GM23338 (cell line): ENCODE data around the gene SPOCK2. TPM values are rescaled to one million over a fixed set of nuclear protein-coding genes. Genes with fewer than 3 reads are reported as not detected.

ENCODE experiments used
- ATAC-seq: fragments of 200-7000 bp; cut with Tn5 transposase; 3 replicates; pipeline ENCODE4 v1.9.1; 2020
- DNase-seq: peaks from one replicate; pipeline ENCODE4 v3.0.0-alpha.2; 2015; ENCODE audit warnings: low spot score
- H2AFZ ChIP-seq: fragments of 200-600 bp; sonication (generic); 2 replicates; pipeline ENCODE4 v1.8.0; 2016; ENCODE audit warnings: antibody characterized with exemption, mild to moderate bottlenecking, moderate library complexity
- H3F3A ChIP-seq: fragments of 200-600 bp; sonication (generic); replicated peaks from 2 replicates; pipeline ENCODE4 v1.8.0; 2017; ENCODE audit warnings: antibody characterized with exemption, mixed run types, low read depth
- H3K27ac ChIP-seq: fragments of 200-600 bp; sonication (generic); 2 replicates; pipeline ENCODE4 v1.6.1; 2016; ENCODE audit warnings: low read depth
- H3K27me3 ChIP-seq: fragments of 200-600 bp; sonication (generic); 2 replicates; pipeline ENCODE4 v1.8.0; 2016; ENCODE audit warnings: mild to moderate bottlenecking, mixed run types, moderate library complexity; ENCODE audit not compliant: insufficient read depth
- H3K36me3 ChIP-seq: fragments of 200-600 bp; sonication (generic); 2 replicates; pipeline ENCODE4 v1.8.0; 2016; ENCODE audit warnings: mild to moderate bottlenecking; ENCODE audit not compliant: insufficient read depth
- H3K4me1 ChIP-seq: fragments of 200-600 bp; sonication (generic); 2 replicates; pipeline ENCODE4 v1.8.0; 2016; ENCODE audit warnings: mild to moderate bottlenecking, moderate library complexity; ENCODE audit not compliant: insufficient read depth
- H3K4me2 ChIP-seq: fragments of 200-600 bp; sonication (generic); 2 replicates; pipeline ENCODE4 v1.7.1; 2017; ENCODE audit warnings: mixed run types
- H3K4me3 ChIP-seq: fragments of 200-600 bp; sonication (generic); 2 replicates; pipeline ENCODE4 v1.6.1; 2016; ENCODE audit warnings: mixed run types
- H3K79me2 ChIP-seq: fragments of 200-600 bp; sonication (generic); replicated peaks from 2 replicates; pipeline ENCODE4 v1.8.0; 2017; ENCODE audit warnings: mild to moderate bottlenecking; ENCODE audit not compliant: insufficient read depth
- H3K9me2 ChIP-seq: fragments of 200-600 bp; sonication (generic); 2 replicates; pipeline ENCODE4 v1.8.0; 2017; ENCODE audit not compliant: insufficient read depth
- H4K20me1 ChIP-seq: fragments of 200-600 bp; sonication (generic); replicated peaks from 2 replicates; pipeline ENCODE4 v1.8.0; 2017; ENCODE audit warnings: mild to moderate bottlenecking; ENCODE audit not compliant: insufficient read depth
- H3K27ac Mint-ChIP-seq: 2 replicates; pipeline ENCODE4 v1.8.0; 2020; ENCODE audit warnings: inconsistent platforms, mild to moderate bottlenecking, moderate library complexity, mixed read lengths
- H3K27me3 Mint-ChIP-seq: 3 replicates; pipeline ENCODE4 v1.8.0; 2022; ENCODE audit warnings: low read depth, mild to moderate bottlenecking, moderate library complexity, mixed read lengths, inconsistent platforms; ENCODE audit not compliant: insufficient read depth, poor library complexity
- H3K36me3 Mint-ChIP-seq: 3 replicates; pipeline ENCODE4 v1.8.0; 2021; ENCODE audit warnings: low read depth, mild to moderate bottlenecking, inconsistent platforms, moderate library complexity, mixed read lengths
- H3K4me1 Mint-ChIP-seq: 3 replicates; pipeline ENCODE4 v1.8.0; 2020; ENCODE audit warnings: mild to moderate bottlenecking, inconsistent platforms, mixed read lengths
- H3K4me3 Mint-ChIP-seq: 3 replicates; pipeline ENCODE4 v1.8.0; 2021; ENCODE audit warnings: moderate library complexity, mild to moderate bottlenecking, inconsistent platforms, mixed read lengths
- H3K9me3 Mint-ChIP-seq: 3 replicates; pipeline ENCODE4 v1.8.0; 2020; ENCODE audit warnings: moderate library complexity, mild to moderate bottlenecking, inconsistent platforms, mixed read lengths
- CREB1 ChIP-seq: fragments of 250-450 bp; sonication (Bioruptor Pico); IDR thresholded peaks from 2 replicates; pipeline ENCODE4 v1.5.0; 2020; ENCODE audit warnings: low read depth, mild to moderate bottlenecking, moderate library complexity
- ETS1 ChIP-seq: IDR thresholded peaks from 2 replicates; pipeline ENCODE4 v1.6.1; 2016; ENCODE audit warnings: antibody characterized with exemption
- EZH2 ChIP-seq: fragments of 200-600 bp; sonication (generic); IDR thresholded peaks from one replicate; pipeline ENCODE4 v1.8.0; 2017; ENCODE audit warnings: antibody characterized with exemption, mild to moderate bottlenecking, low read depth; ENCODE audit not compliant: unreplicated experiment
- EZH2phosphoT487 ChIP-seq: fragments of 200-600 bp; sonication (generic); IDR thresholded peaks from one replicate; pipeline ENCODE4 v1.8.1; 2018; ENCODE audit warnings: antibody characterized with exemption; ENCODE audit not compliant: unreplicated experiment
- JUNB ChIP-seq: IDR thresholded peaks from one replicate; pipeline ENCODE4 v1.6.1; 2016; ENCODE audit warnings: antibody characterized with exemption; ENCODE audit not compliant: unreplicated experiment
- NANOG ChIP-seq: IDR thresholded peaks from 2 replicates; pipeline ENCODE4 v1.6.1; 2016; ENCODE audit warnings: antibody characterized with exemption, borderline replicate concordance
- POLR2AphosphoS5 ChIP-seq: IDR thresholded peaks from 2 replicates; pipeline ENCODE4 v1.6.1; 2016; ENCODE audit warnings: antibody characterized with exemption, low read depth
- REST ChIP-seq: IDR thresholded peaks from one replicate; pipeline ENCODE4 v1.6.1; 2018; ENCODE audit warnings: antibody characterized with exemption; ENCODE audit not compliant: unreplicated experiment
- STAT1 ChIP-seq: IDR thresholded peaks from one replicate; pipeline ENCODE4 v1.6.1; 2016; ENCODE audit warnings: antibody characterized with exemption; ENCODE audit not compliant: unreplicated experiment
- ZNF114 ChIP-seq: fragments of 250-450 bp; sonication (Bioruptor Pico); IDR thresholded peaks from 2 replicates; pipeline ENCODE4 v1.5.0; 2020; ENCODE audit warnings: mild to moderate bottlenecking, moderate library complexity
- ZNF331 ChIP-seq: fragments of 250-450 bp; sonication (Bioruptor Pico); IDR thresholded peaks from 2 replicates; pipeline ENCODE4 v1.5.0; 2020; ENCODE audit warnings: low read depth, mild to moderate bottlenecking, moderate library complexity
- ZNF462 ChIP-seq: fragments of 250-450 bp; sonication (Bioruptor Pico); IDR thresholded peaks from 2 replicates; pipeline ENCODE4 v1.5.0; 2020; ENCODE audit warnings: mild to moderate bottlenecking, moderate library complexity
- polyA plus RNA-seq: library from polyadenylated mRNA; unstranded; fragments of >200 nt; fragmentation: Nextera tagmentation; extraction: Ambion mirVana; gene quantifications from 2 replicates; pipeline ENCODE4 v1.2.1, GENCODE V29; 2016
- total RNA-seq: library from RNA; depleted of rRNA; stranded (reverse); fragments of >200 nt; shearing (Covaris generic); gene quantifications from 2 replicates; pipeline ENCODE4 v1.2.3, GENCODE V29; 2014
- TF ChIP-seq, protein P1 (sequence below), 2 experiments: fragments of 200-600 bp in 1 of 2; sonication (generic) in 1 of 2; conservative IDR thresholded peaks; 2 replicates each; pipeline versions ENCODE4 v1.5.1 to v1.6.1; 2016 to 2017; ENCODE audit warnings: antibody characterized with exemption in 2 of 2, low read depth in 2 of 2, mild to moderate bottlenecking in 2 of 2, moderate library complexity in 1 of 2

SPOCK2 gene
- total and polyA plus RNA-seq, 2 experiments from 2014 or later = 1.3 to 3.6 TPM

GRCh38 chr10:72034040-72034499 is 54.3 kb downstream of the SPOCK2 start:
- Histone ChIP-seq H3K9me2 (no peaks in the 10 kb centered on the region), H3K27ac (no peak overlapping the region), H3F3A (no peaks in the 10 kb centered on the region), H2AFZ (no peak overlapping the region), H3K4me1 (no peaks in the 10 kb centered on the region), H3K79me2 (no peaks in the 10 kb centered on the region), H3K27me3 (no peaks in the 10 kb centered on the region), H3K4me2 (no peak overlapping the region), H3K4me3 (no peak overlapping the region), H4K20me1 (no peaks in the 10 kb centered on the region), H3K36me3 (no peaks in the 10 kb centered on the region)
- DNase-seq = no peak
- Mint-ChIP-seq H3K27ac (no peak overlapping the region), H3K36me3 (no peaks in the 10 kb centered on the region), H3K4me1 (peaks cover 11% of the 10 kb centered on the region), H3K9me3 (no peaks in the 10 kb centered on the region), H3K27me3 (peaks cover 8% of the 10 kb centered on the region), H3K4me3 (no peak overlapping the region)
- TF ChIP-seq POLR2AphosphoS5 = no peak
- no peak for TF ChIP-seq STAT1
- TF ChIP-seq ETS1 = no peak
- no peak for TF ChIP-seq ZNF331 (CRISPR knock-in tag)
- no peak for TF ChIP-seq ZNF462 (CRISPR knock-in tag)
- TF ChIP-seq CREB1 = no peak
- no peak for TF ChIP-seq EZH2phosphoT487
- TF ChIP-seq, protein P1, sequence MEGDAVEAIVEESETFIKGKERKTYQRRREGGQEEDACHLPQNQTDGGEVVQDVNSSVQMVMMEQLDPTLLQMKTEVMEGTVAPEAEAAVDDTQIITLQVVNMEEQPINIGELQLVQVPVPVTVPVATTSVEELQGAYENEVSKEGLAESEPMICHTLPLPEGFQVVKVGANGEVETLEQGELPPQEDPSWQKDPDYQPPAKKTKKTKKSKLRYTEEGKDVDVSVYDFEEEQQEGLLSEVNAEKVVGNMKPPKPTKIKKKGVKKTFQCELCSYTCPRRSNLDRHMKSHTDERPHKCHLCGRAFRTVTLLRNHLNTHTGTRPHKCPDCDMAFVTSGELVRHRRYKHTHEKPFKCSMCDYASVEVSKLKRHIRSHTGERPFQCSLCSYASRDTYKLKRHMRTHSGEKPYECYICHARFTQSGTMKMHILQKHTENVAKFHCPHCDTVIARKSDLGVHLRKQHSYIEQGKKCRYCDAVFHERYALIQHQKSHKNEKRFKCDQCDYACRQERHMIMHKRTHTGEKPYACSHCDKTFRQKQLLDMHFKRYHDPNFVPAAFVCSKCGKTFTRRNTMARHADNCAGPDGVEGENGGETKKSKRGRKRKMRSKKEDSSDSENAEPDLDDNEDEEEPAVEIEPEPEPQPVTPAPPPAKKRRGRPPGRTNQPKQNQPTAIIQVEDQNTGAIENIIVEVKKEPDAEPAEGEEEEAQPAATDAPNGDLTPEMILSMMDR (conservative IDR thresholded peaks at IDR 0.05; ENCODE audit: low read depth in 2 of 2) = no peak
- no peak for TF ChIP-seq ZNF114 (CRISPR knock-in tag)
- no peak for TF ChIP-seq JUNB
- no peak for TF ChIP-seq NANOG
- no peak for TF ChIP-seq EZH2
- no peak for TF ChIP-seq REST
- no peak for ATAC-seq
